Body of pancreas (tissue), 4 donors: ENCODE data around the gene ARHGEF2. TPM values are rescaled to one million over a fixed set of nuclear protein-coding genes. Genes with fewer than 3 reads are reported as not detected.
A peak's percentile ranks its signal among the peaks of the same experiment; 100 is the strongest.

Source experiments
- ATAC-seq: fragments of 150-250 bp; one replicate; pipeline ENCODE4 v1.9.1; 2016
- DNase-seq, 4 donors: peaks; one replicate each; pipeline ENCODE4 v3.0.0-alpha.2; 2019
- H3K27ac ChIP-seq, 4 donors: fragments of 200-600 bp; sonication (generic); 1 replicate in 3 of 4; 2 replicates in 1 of 4; pipeline versions ENCODE4 v1.5.1 to v1.6.1; 2016 to 2019; ENCODE audit warnings: mild to moderate bottlenecking in 1 of 4, mixed read lengths in 1 of 4, moderate library complexity in 1 of 4
- H3K27me3 ChIP-seq, 2 donors: fragments of 200-600 bp; sonication (generic); one replicate each; pipeline ENCODE4 v1.6.0; 2016; ENCODE audit warnings: mild to moderate bottlenecking in 1 of 2
- H3K36me3 ChIP-seq, 2 donors: fragments of 200-600 bp; sonication (generic); replicated peaks in 1 of 2; 2 replicates each; pipeline ENCODE4 v1.5.1; 2016; ENCODE audit warnings: low read depth in 2 of 2; ENCODE audit not compliant: insufficient read depth in 1 of 2
- H3K4me1 ChIP-seq: fragments of 200-600 bp; sonication (generic); one replicate; pipeline ENCODE4 v1.6.0; 2016
- H3K4me3 ChIP-seq, 2 donors: fragments of 200-600 bp; sonication (generic); 1 replicate in 1 of 2; 2 replicates in 1 of 2; pipeline ENCODE4 v1.5.1; 2016 to 2019
- H3K9me3 ChIP-seq, 3 donors: fragments of 200-600 bp; sonication (generic); 1 replicate in 2 of 3; 2 replicates in 1 of 3; pipeline ENCODE4 v1.5.1; 2016
- CTCF ChIP-seq, 7 experiments: fragments of 450-650 bp in 4 of 7; fragments of 200-600 bp in 3 of 7; sonication (generic) in 3 of 7; IDR thresholded peaks; one replicate each; pipeline ENCODE4 v1.5.1; 2016 to 2019; ENCODE audit warnings: antibody characterized with exemption in 7 of 7
- POLR2A ChIP-seq, 3 donors: fragments of 450-650 bp; IDR thresholded peaks; one replicate each; pipeline ENCODE4 v1.6.1; 2016; ENCODE audit warnings: antibody characterized with exemption in 3 of 3, mild to moderate bottlenecking in 2 of 3
- WGBS, 2 donors: methylation state at CpG; one replicate each; pipeline ENCODE4 v1.1.5; 2017; 5-methylcytosine and 5-hydroxymethylcytosine counted together
- intact Hi-C: fragments of 100-400 bp; cut with DNase I; formaldehyde crosslinking; loops from one replicate; pipeline ENCODE4 v1.15.1; 2023
- total RNA-seq, 2 donors: library from RNA; depleted of rRNA; stranded (reverse); fragments of >200 nt; gene quantifications; one replicate each; pipeline ENCODE4 v1.1.0, GENCODE V29; 2016

The ARHGEF2 gene
- total RNA-seq, 2 donors from 2014 or later: 31.9 to 32.6 TPM

GRCh38 chr1:155971910-155972809 is 6.2 kb downstream of the ARHGEF2 start:
- H3K27ac ChIP-seq: no peak overlapping the region
- H3K4me3 ChIP-seq: no peak overlapping the region
- no peak for TF ChIP-seq POLR2A (IDR thresholded peaks at IDR 0.05)
- TF ChIP-seq CTCF (IDR thresholded peaks at IDR 0.05): no peak
- no peaks in the 10 kb centered on the region for H3K36me3 ChIP-seq
- WGBS, 2 donors: 76 to 80% methylated on average over 6 to 9 of the region's 9 CpGs
- intact Hi-C loops: no loop called here
- H3K27me3 ChIP-seq: no peaks in the 10 kb centered on the region
- ATAC-seq: no peak
- no peaks in the 10 kb centered on the region for H3K9me3 ChIP-seq
- peaks cover 36% of the 10 kb centered on the region for H3K4me1 ChIP-seq
- DNase-seq: no peak

GRCh38 chr1:155970531-155971167 is 7.7 kb downstream of the ARHGEF2 start:
- DNase-seq: peak in 2 of 4 donors; percentile 27 to 73
- intact Hi-C loops: no loop called here
- WGBS, 2 donors: 56 to 69% methylated on average over 11 of the region's 11 CpGs

GRCh38 chr1:155969377-155969791 is 9.0 kb downstream of the ARHGEF2 start:
- Histone ChIP-seq H3K4me1 (peaks cover 9% of the 10 kb centered on the region), H3K27me3 (no peaks in the 10 kb centered on the region), H3K9me3 (no peaks in the 10 kb centered on the region), H3K27ac (peak overlapping the region in 1 of 4 donors; percentile 21), H3K36me3 (peaks cover 4 to 7% of the 10 kb centered on the region in 2 donors), H3K4me3 (no peak overlapping the region)
- no peak for ATAC-seq
- intact Hi-C loops: no loop called here
- DNase-seq: no peak
- 87 to 89% methylated on average over 6 to 9 of the region's 9 CpGs for WGBS, 2 donors
- TF ChIP-seq POLR2A (IDR thresholded peaks at IDR 0.05) (no peak), CTCF (IDR thresholded peaks at IDR 0.05) (no peak)

More at GRCh38 chr1:155970531-155971167, 7.7 kb downstream of the ARHGEF2 start:
- H3K27ac ChIP-seq: peak overlapping the region in 1 of 4 donors; percentile 57
- peaks cover 2 to 7% of the 10 kb centered on the region in 2 donors for H3K36me3 ChIP-seq
- H3K9me3 ChIP-seq: no peaks in the 10 kb centered on the region
- TF ChIP-seq CTCF (IDR thresholded peaks at IDR 0.05) (no peak), POLR2A (IDR thresholded peaks at IDR 0.05) (no peak)
- no peak overlapping the region for H3K4me3 ChIP-seq
- H3K27me3 ChIP-seq: no peaks in the 10 kb centered on the region
- H3K4me1 ChIP-seq: peaks cover 22% of the 10 kb centered on the region
- peak; percentile 34 for ATAC-seq

GRCh38 chr1:155968670-155969069 is 9.7 kb downstream of the ARHGEF2 start:
- Histone ChIP-seq H3K36me3 (peaks cover 6 to 7% of the 10 kb centered on the region in 2 donors), H3K4me3 (no peak overlapping the region), H3K27ac (peak overlapping the region in 1 of 4 donors; percentile 46), H3K27me3 (no peaks in the 10 kb centered on the region), H3K9me3 (no peaks in the 10 kb centered on the region), H3K4me1 (peaks cover 5% of the 10 kb centered on the region)
- intact Hi-C loops: no loop called here
- DNase-seq: no peak
- no peak for TF ChIP-seq CTCF (IDR thresholded peaks at IDR 0.05)
- no peak for TF ChIP-seq POLR2A (IDR thresholded peaks at IDR 0.05)
- no peak for ATAC-seq
- 51 to 70% methylated on average over 3 of the region's 3 CpGs for WGBS, 2 donors
